Adipocyte (in vitro differentiated cells): ENCODE measurements around the gene SBF1.
A peak's percentile ranks its signal among the peaks of the same experiment; 100 is the strongest.

Source experiments
- DNase-seq: peaks from one replicate; pipeline ENCODE4 v3.0.0-alpha.2; 2015; ENCODE audit warnings: low read depth
- H3K27me3 ChIP-seq: replicated peaks from 2 replicates; pipeline ENCODE4 v1.7.0; 2013; ENCODE audit warnings: mild to moderate bottlenecking, low read length, moderate library complexity; ENCODE audit not compliant: control insufficient read depth, insufficient read depth
- H3K36me3 ChIP-seq: 2 replicates; pipeline ENCODE4 v1.7.0; 2013; ENCODE audit warnings: low read length, mild to moderate bottlenecking, moderate library complexity; ENCODE audit not compliant: control insufficient read depth, insufficient read depth, severe bottlenecking
- H3K4me1 ChIP-seq: 2 replicates; pipeline ENCODE4 v1.7.0; 2013; ENCODE audit warnings: mild to moderate bottlenecking, low read length, moderate library complexity; ENCODE audit not compliant: control insufficient read depth, insufficient read depth
- H3K4me3 ChIP-seq: 2 replicates; pipeline ENCODE4 v1.7.0; 2013; ENCODE audit warnings: mild to moderate bottlenecking, low read length, moderate library complexity
- H3K9ac ChIP-seq: 2 replicates; pipeline ENCODE4 v1.7.0; 2013; ENCODE audit warnings: mild to moderate bottlenecking, low read length, moderate library complexity
- H3K9me3 ChIP-seq: 2 replicates; pipeline ENCODE4 v1.7.0; 2013; ENCODE audit warnings: mild to moderate bottlenecking, low read length, moderate library complexity; ENCODE audit not compliant: control insufficient read depth

Gene SBF1

DNA sequence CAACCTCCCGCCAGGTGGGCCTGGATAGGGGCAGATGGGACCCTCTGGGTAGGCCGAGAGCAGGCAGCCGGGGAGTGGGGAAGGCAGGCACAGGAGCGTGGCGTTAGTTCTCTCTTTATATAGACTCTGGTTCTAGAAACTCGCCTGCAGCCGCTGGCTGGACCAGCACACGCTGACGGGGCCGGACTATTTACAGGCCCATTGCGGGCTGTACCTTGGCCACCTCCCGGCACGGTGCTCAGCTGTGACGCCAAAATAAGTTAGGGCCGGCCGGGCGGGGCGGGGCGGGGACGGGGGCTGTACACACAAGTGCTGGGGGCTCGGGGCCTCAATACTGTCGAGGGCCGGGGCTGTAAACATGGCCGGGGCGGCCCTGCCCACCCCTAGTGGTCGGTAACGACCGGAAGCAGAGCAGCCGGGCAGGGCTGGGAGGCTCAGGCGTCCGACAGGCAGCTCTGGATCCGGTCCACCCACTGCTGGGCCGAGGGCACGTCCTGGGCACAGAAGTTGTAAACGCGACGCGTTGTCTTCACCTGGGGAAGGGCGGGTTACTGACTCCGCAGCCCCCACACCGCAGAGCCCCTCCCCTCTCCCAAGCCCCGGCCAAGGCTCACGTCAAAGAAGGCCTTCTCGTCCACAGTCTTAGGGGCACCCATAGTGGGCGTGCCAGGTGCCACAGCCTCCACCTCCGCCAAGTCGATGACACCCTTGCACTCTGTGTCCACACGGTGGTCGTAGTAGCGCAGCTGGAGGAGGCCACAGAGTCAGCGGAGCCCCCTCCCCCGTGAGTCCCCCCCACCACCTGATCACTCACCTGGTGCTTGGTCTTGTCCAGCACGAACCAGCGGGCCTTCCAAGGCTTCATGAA is 27.9 kb downstream of the SBF1 start:
- peaks cover 54% of the 10 kb centered on the region for H3K36me3 ChIP-seq
- H3K9me3 ChIP-seq = no peaks in the 10 kb centered on the region
- H3K4me1 ChIP-seq = peaks cover 21% of the 10 kb centered on the region
- no peaks in the 10 kb centered on the region for H3K27me3 ChIP-seq
- DNase-seq = no peak
- H3K4me3 ChIP-seq = no peak overlapping the region
- no peak overlapping the region for H3K9ac ChIP-seq

DNA sequence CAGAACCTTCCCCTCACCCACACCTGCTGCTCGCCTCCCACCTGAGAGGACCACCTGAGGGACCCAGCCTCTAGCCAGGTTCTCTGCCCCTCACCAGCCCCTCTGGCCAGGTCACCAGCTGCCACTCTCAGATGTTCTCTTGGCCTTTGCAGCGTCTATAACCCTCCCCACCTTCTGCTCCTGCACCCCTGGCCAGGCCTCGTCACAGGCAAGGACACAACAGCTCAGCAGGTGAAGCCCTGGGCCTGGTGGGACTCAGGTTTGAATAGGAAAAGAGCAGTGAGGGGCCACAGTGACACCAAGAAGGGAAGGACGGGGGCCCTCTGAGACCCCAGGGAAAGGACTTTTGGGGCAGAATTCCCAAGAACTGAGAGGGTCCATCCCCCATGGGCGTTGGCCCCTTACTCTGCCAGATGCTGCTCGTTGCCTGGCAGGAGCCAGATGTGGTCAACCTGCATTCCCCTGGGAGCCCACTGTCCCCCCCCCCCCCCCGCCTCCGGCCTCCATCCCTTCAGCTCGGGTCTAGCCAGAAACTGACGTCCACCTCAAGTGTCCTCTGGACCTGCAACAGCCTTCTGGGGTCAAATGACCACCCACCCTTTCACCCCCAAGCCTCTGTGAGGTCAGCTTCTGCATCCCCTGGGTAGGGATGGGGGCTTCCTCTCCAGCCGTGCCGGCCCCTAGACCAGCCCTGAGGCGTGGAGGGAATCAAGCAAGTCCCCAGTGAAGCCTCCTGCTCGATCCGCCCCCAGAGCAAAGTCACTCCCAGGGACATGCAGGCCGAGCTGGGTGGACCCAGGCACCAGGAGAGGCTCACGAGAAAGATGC is 28.7 kb downstream of the SBF1 start:
- Histone ChIP-seq H3K4me3 (no peak overlapping the region), H3K4me1 (peaks cover 21% of the 10 kb centered on the region), H3K9me3 (no peaks in the 10 kb centered on the region), H3K27me3 (no peaks in the 10 kb centered on the region), H3K9ac (no peak overlapping the region), H3K36me3 (peaks cover 58% of the 10 kb centered on the region)
- no peak for DNase-seq

DNA sequence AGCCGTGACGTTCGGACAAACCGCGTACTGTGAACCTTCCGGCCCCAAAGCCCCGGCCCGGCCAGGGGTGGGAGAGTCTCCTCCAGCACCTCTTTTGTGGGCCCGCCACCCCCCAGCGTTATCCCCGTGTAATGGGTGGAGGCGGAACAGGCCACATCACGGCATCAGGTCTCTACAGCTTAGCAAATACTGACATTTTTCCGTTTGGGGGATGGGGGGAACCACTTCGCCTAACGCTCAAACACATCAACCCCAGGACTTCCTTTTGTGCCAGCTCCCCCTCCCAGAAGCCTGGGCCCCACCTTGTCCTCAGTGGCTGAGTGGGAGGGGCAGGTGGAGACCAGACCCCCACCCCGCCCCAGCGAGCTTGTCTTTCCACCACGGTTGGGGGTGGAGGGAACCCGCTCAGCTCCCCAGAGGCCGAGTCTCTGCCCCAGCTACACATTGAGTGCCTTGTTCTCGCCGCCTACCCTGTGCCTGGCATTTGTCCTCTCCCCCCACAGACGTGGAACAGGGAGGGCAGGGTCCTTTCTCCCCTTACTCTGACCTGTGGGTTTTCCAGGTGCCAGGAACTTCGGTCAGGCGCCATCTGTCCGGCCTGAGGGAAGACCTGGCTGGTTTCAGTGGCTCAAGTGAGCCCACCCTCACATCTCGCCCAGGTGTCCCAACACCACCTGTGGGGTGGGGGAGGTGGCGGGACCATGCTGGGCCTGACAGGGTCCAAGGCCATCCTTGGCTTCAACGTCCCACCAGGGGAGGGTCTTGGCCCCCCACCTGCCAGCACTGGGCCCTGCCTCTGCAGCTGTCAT is 29.6 kb downstream of the SBF1 start:
- no peak overlapping the region for H3K4me3 ChIP-seq
- H3K4me1 ChIP-seq = peaks cover 21% of the 10 kb centered on the region
- no peaks in the 10 kb centered on the region for H3K9me3 ChIP-seq
- H3K36me3 ChIP-seq = peaks cover 59% of the 10 kb centered on the region
- H3K9ac ChIP-seq = no peak overlapping the region
- DNase-seq = no peak
- no peaks in the 10 kb centered on the region for H3K27me3 ChIP-seq

DNA sequence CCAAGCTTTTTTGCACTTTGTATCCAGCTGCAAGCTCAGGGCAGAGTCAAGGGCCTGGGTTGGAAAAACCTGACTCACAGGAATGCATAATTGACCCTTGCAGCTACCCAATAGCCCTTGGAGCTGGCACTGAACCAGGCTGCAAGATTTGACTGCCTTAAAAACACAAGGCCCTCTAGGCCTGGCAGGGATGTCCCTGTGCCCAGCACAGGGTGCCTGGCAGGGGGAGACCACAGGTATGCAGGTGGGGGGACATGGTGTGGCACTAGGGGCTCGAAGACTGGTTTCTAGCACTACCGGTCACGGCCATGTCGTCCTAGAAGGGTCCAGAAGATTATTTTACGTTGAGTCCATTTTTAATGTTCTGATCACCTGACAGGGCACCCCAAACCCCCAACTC is 30.2 kb downstream of the SBF1 start:
- Histone ChIP-seq H3K4me1 (peaks cover 21% of the 10 kb centered on the region), H3K36me3 (peaks cover 62% of the 10 kb centered on the region), H3K9me3 (no peaks in the 10 kb centered on the region), H3K9ac (no peak overlapping the region), H3K27me3 (no peaks in the 10 kb centered on the region), H3K4me3 (no peak overlapping the region)
- peak; percentile 55 for DNase-seq

DNA sequence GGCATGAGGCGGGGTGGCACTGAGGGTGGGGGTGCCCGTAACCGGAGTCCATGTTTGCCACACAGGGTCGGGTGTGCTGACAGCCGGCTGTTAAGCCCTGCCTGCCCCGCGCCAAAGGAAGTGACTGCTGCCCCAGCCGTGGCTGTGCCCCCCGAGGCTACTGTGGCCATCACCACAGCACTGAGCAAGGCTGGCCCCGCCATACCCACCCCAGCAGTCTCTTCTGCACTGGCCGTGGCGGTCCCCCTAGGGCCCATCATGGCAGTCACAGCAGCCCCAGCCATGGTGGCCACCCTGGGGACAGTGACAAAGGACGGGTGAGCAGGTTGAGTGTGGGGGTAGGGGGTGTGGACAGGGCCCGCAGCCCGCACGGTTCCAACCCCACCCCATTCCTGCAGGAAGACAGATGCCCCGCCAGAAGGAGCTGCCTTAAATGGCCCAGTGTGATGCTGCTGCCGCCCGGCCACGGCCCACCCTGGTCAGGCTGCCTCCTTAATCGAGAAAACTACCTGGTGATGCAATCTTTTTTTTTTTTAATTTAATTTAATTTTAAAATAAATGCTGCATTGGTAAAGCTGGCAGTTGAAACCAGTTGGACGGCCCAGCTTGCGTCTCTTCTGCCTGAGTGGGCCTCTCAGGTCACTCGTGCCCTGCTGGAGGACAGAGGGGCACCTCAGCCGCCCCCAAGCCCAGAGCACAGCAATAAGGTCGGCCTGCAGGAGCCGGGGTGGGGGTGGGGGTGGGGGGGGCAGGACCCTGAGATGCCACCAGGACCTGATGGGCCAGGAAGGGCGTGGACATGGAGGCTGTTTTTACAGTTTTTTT is 30.8 kb downstream of the SBF1 start:
- Histone ChIP-seq H3K4me1 (peaks cover 21% of the 10 kb centered on the region), H3K27me3 (no peaks in the 10 kb centered on the region), H3K4me3 (no peak overlapping the region), H3K36me3 (peaks cover 64% of the 10 kb centered on the region), H3K9ac (peak overlapping the region; percentile 25), H3K9me3 (no peaks in the 10 kb centered on the region)
- peak; percentile 7 for DNase-seq

DNA sequence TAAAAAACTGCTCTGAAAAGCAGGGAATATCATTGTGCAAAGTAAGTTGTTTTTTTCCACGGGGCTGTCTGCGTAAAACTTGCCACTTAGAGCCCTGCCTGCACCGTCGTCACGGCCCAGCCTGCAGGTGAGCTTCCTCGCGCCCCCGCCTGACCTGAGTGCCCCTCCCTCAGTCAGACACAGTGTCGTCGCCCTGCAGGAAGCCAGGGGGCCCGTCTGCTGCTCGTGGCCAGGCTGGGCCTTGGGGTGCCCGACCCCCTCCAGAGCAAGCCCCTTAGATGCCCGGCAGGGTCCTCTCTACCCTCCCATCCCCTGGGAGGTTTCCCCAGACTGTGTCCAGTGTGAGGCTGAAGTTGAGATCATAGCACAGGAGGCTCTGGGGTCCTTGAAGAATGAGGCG is 31.6 kb downstream of the SBF1 start:
- Histone ChIP-seq H3K4me3 (no peak overlapping the region), H3K27me3 (no peaks in the 10 kb centered on the region), H3K36me3 (peaks cover 64% of the 10 kb centered on the region)

DNA sequence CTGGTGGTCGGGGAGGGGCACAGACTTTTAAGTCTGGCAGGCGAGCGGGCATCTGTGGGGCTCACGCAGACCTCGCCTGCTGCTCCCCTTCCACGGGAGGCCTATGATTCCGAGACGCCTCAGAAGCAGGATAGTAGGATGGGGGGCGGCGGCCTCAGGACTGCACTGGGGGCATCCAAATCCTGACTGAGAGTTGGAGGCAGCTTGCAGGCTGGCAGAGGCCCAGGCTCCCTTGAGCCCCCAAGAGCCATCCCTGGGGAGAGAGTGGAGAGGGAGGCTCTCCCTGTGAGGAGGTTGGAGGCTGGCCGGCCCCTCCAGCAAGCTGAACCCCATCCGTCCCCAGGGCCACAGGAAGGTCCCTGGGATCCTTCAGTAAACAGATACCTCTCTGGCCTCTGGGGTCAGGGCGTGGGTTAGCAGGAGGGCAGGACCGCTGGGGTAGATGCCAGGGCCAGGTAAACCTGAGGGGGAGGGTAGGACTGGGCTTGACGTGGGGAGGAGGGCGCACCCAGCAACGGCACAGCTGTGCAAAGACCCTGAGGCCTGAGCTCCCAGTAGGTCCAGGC is 33.3 kb downstream of the SBF1 start:
- no peaks in the 10 kb centered on the region for H3K27me3 ChIP-seq
- no peaks in the 10 kb centered on the region for H3K9me3 ChIP-seq
- peaks cover 21% of the 10 kb centered on the region for H3K4me1 ChIP-seq
- no peak overlapping the region for H3K4me3 ChIP-seq
- DNase-seq = no peak
- H3K9ac ChIP-seq = no peak overlapping the region
- H3K36me3 ChIP-seq = peaks cover 73% of the 10 kb centered on the region

More for the DNA sequence above, 31.6 kb downstream of the SBF1 start:
- no peaks in the 10 kb centered on the region for H3K9me3 ChIP-seq
- DNase-seq = no peak
- H3K4me1 ChIP-seq = peaks cover 21% of the 10 kb centered on the region
- H3K9ac ChIP-seq = no peak overlapping the region

DNA sequence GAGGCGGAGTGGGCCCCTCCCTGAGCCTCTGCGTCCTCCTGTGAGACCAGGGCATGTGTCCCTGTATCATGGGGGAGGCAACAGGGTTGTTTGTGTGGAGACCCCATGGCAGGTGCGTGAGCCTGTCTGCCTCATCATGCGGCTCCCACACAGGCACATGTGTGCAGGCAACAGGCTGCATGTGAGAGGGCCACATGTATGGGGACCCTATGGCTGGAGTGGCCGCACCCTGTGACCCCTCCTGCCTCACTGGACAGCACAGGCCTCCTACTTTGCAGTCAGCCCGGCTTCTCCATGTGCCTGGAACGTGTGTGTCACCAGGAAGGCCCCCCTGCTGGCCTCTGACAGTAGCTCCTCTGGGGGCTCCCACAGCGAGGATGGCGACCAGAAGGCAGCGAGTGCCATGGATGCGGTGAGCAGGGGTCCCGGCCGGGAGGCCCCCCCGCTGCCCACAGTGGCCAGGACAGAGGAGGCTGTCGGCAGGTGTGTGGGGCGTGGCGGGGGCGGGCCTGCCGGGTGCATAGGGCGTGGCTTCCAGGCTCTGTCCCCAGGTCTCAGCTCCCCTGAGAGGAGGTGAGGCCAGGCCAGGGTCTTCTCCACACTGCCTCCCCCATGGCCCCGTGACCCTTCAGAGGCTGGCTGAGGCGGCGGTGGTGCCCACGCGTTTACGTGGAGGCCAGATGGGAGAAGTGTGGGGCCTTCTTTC is 34.1 kb downstream of the SBF1 start:
- no peak for DNase-seq
- peaks cover 76% of the 10 kb centered on the region for H3K36me3 ChIP-seq
- H3K9ac ChIP-seq = no peak overlapping the region
- H3K4me1 ChIP-seq = peaks cover 21% of the 10 kb centered on the region
- no peaks in the 10 kb centered on the region for H3K27me3 ChIP-seq
- no peak overlapping the region for H3K4me3 ChIP-seq
- no peaks in the 10 kb centered on the region for H3K9me3 ChIP-seq

DNA sequence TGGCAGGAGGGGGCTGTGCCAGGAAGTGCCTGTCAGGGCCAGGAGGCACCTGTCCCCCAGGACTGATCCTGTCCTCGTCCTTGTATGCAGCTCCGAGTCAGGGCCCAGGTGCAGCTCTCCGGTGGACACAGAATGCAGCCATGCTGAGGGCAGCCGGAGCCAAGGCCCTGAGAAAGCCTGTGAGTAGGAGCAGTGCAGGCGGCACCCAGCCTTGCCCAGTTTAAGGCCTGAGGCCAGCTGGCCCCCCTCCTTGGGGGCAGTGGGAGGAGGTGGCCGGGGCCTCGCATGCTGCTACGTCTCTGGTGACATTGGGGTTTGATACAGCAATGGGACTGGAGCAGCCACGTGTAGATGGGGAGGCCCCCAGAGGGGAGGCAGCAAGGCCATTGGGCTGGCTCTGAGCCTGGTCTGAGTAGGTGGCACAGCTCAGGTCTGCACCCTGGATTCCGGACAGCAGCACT is 34.9 kb downstream of the SBF1 start:
- peaks cover 77% of the 10 kb centered on the region for H3K36me3 ChIP-seq
- peaks cover 16% of the 10 kb centered on the region for H3K4me1 ChIP-seq
- H3K9me3 ChIP-seq = no peaks in the 10 kb centered on the region
- no peak for DNase-seq
- H3K9ac ChIP-seq = no peak overlapping the region
- H3K4me3 ChIP-seq = no peak overlapping the region
- no peaks in the 10 kb centered on the region for H3K27me3 ChIP-seq
